K562 (cell line): ENCODE results near the gene MFN1. TPM values are rescaled to one million over a fixed set of nuclear protein-coding genes. Genes with fewer than 3 reads are reported as not detected.
A peak's percentile ranks its signal among the peaks of the same experiment; 100 is the strongest.

Source experiments
- ARNT ChIP-seq, 2 experiments: fragments of 450-650 bp; IDR thresholded peaks; 2 replicates each; pipeline ENCODE4 v1.6.1; 2016; ENCODE audit warnings: mild to moderate bottlenecking in 1 of 2
- BACH1 ChIP-seq: fragments of 200-800 bp; sonication (Bioruptor generic); IDR thresholded peaks from 2 replicates; pipeline ENCODE4 v1.6.1; 2016; ENCODE audit warnings: missing genetic modification characterization, missing compliant biosample characterization
- C11orf30 ChIP-seq: fragments of 450-650 bp; IDR thresholded peaks from 2 replicates; pipeline ENCODE4 v1.6.1; 2016; ENCODE audit warnings: low read depth, mild to moderate bottlenecking
- CBX3 ChIP-seq, 2 experiments: IDR thresholded peaks; 1 replicate in 1 of 2; 2 replicates in 1 of 2; pipeline ENCODE4 v1.6.1; 2012; ENCODE audit warnings: inconsistent platforms in 2 of 2, low read length in 2 of 2, borderline replicate concordance in 1 of 2, control low read depth in 1 of 2
- CCNT2 ChIP-seq: IDR thresholded peaks from 2 replicates; pipeline ENCODE4 v1.6.1; 2011; ENCODE audit warnings: borderline replicate concordance, low read depth, mild to moderate bottlenecking, moderate library complexity, mixed read lengths, low read length; ENCODE audit not compliant: insufficient read length; ENCODE audit errors: extremely low read depth
- CEBPB ChIP-seq: fragments of 450-650 bp; IDR thresholded peaks from 2 replicates; pipeline ENCODE4 v1.6.1; 2016; ENCODE audit warnings: missing genetic modification characterization, missing compliant biosample characterization
- FIP1L1 ChIP-seq: fragments of 200-400 bp; formaldehyde crosslinking; IDR thresholded peaks from 2 replicates; pipeline ENCODE4 v1.6.1; 2018; ENCODE audit warnings: mild to moderate bottlenecking, low read depth, low read length; ENCODE audit not compliant: poor library complexity, severe bottlenecking
- HNRNPL ChIP-seq: fragments of 200-400 bp; formaldehyde crosslinking; IDR thresholded peaks from 2 replicates; pipeline ENCODE4 v1.6.1; 2017; ENCODE audit warnings: low read depth, mild to moderate bottlenecking, low read length
- MCM5 ChIP-seq: fragments of 450-650 bp; IDR thresholded peaks from 2 replicates; pipeline ENCODE4 v1.6.1; 2016; ENCODE audit warnings: low read depth
- MXI1 ChIP-seq: IDR thresholded peaks from 2 replicates; pipeline ENCODE4 v1.6.1; 2011; ENCODE audit warnings: low read depth, mild to moderate bottlenecking, improper control_type of control experiment, low read length
- NR2C1 ChIP-seq, 2 experiments: fragments of 450-650 bp; IDR thresholded peaks; 2 replicates each; pipeline ENCODE4 v1.6.1; 2017; ENCODE audit warnings: mild to moderate bottlenecking in 2 of 2, antibody characterized with exemption in 1 of 2, inconsistent platforms in 1 of 2, missing compliant biosample characterization in 1 of 2, missing genetic modification characterization in 1 of 2
- NR2C2 ChIP-seq, 2 experiments: fragments of 200-800 bp in 1 of 2; sonication (Bioruptor generic) in 1 of 2; sonication (generic) in 1 of 2; formaldehyde crosslinking in 1 of 2; IDR thresholded peaks; 2 replicates each; pipeline versions ENCODE4 v1.6.1 to v1.8.0; 2016 to 2022; ENCODE audit warnings: mild to moderate bottlenecking in 1 of 2, missing compliant biosample characterization in 1 of 2, missing genetic modification characterization in 1 of 2, missing genetic modification reagents in 1 of 2
- RBM34 ChIP-seq: fragments of 200-400 bp; formaldehyde crosslinking; IDR thresholded peaks from 2 replicates; pipeline ENCODE4 v1.6.1; 2018; ENCODE audit warnings: low read length, borderline replicate concordance; ENCODE audit not compliant: insufficient read depth
- SAFB2 ChIP-seq: fragments of 200-400 bp; formaldehyde crosslinking; IDR thresholded peaks from 2 replicates; pipeline ENCODE4 v1.6.1; 2018; ENCODE audit warnings: borderline replicate concordance, low read length, low read depth, moderate library complexity; ENCODE audit not compliant: severe bottlenecking
- SIN3A ChIP-seq, 2 experiments: fragments of 150-350 bp in 1 of 2; IDR thresholded peaks; 2 replicates each; pipeline ENCODE4 v1.6.1; 2011 to 2016; ENCODE audit warnings: borderline replicate concordance in 2 of 2, low read depth in 2 of 2, low read length in 2 of 2, mild to moderate bottlenecking in 2 of 2, moderate library complexity in 2 of 2; ENCODE audit not compliant: control insufficient read depth in 1 of 2
- SMARCA5 ChIP-seq: fragments of 450-650 bp; IDR thresholded peaks from 2 replicates; pipeline ENCODE4 v1.6.1; 2016
- SP1 ChIP-seq: sonication (generic); formaldehyde crosslinking; IDR thresholded peaks from 2 replicates; pipeline ENCODE4 v1.8.1; 2022; ENCODE audit warnings: mild to moderate bottlenecking, missing genetic modification reagents
- ZNF146 ChIP-seq: IDR thresholded peaks from one replicate; pipeline ENCODE4 v1.6.1; 2018; ENCODE audit warnings: missing compliant biosample characterization; ENCODE audit not compliant: unreplicated experiment
- ZNF311 ChIP-seq: fragments of 250-450 bp; sonication (Bioruptor Pico); IDR thresholded peaks from 2 replicates; pipeline ENCODE4 v1.4.0; 2020; ENCODE audit warnings: mild to moderate bottlenecking, moderate library complexity
- ZNF561 ChIP-seq: fragments of 450-650 bp; formaldehyde crosslinking; conservative IDR thresholded peaks from 2 replicates; pipeline ENCODE4 v1.4.0; 2020; ENCODE audit warnings: mild to moderate bottlenecking, moderate library complexity
- polyA plus RNA-seq, 8 experiments: library from polyadenylated mRNA; depleted of rRNA in 4 of 8; stranded (reverse) in 5 of 8; unstranded in 3 of 8; fragments of >200 nt; fragmentation: Nextera tagmentation in 2 of 8; fragmentation: Illumina TruSeq in 1 of 8; extraction: Ambion mirVana in 2 of 8; extraction: Trizol in 1 of 8; gene quantifications; 2 replicates each; pipeline versions ENCODE4 v1.2.1 to v1.2.3, GENCODE V29; 2011 to 2014; ENCODE audit warnings: inconsistent platforms in 1 of 8, missing spikeins in 1 of 8
- total RNA-seq, 7 experiments: library from RNA; depleted of rRNA in 6 of 7; stranded (reverse); fragments of >200 nt in 6 of 7; fragmentation: Illumina TruSeq in 2 of 7; extraction: Trizol in 2 of 7; gene quantifications; 2 replicates each; pipeline versions ENCODE4 v1.2.1 to v1.2.3, GENCODE V29; 2011 to 2021; ENCODE audit warnings: low replicate concordance in 1 of 7
- TF ChIP-seq, protein P1 (sequence below): fragments of 250-450 bp; sonication (Bioruptor Pico); IDR thresholded peaks from 2 replicates; pipeline ENCODE4 v1.9.0; 2021; ENCODE audit warnings: mild to moderate bottlenecking, inconsistent platforms
- TF ChIP-seq, protein P2 (sequence below): fragments of 450-650 bp; IDR thresholded peaks from 2 replicates; pipeline ENCODE4 v1.6.1; 2016; ENCODE audit warnings: antibody characterized with exemption

The MFN1 gene
- total and polyA plus RNA-seq, 9 of the 15 experiments (the other 6 are each of a cell fraction or from before 2014, with no cell fraction given): 10.5 to 42.7 (median 22.6) TPM

GRCh38 chr3:179375091-179375999 lies 27.8 kb downstream of the MFN1 start (continued):
- TF ChIP-seq, protein P1, sequence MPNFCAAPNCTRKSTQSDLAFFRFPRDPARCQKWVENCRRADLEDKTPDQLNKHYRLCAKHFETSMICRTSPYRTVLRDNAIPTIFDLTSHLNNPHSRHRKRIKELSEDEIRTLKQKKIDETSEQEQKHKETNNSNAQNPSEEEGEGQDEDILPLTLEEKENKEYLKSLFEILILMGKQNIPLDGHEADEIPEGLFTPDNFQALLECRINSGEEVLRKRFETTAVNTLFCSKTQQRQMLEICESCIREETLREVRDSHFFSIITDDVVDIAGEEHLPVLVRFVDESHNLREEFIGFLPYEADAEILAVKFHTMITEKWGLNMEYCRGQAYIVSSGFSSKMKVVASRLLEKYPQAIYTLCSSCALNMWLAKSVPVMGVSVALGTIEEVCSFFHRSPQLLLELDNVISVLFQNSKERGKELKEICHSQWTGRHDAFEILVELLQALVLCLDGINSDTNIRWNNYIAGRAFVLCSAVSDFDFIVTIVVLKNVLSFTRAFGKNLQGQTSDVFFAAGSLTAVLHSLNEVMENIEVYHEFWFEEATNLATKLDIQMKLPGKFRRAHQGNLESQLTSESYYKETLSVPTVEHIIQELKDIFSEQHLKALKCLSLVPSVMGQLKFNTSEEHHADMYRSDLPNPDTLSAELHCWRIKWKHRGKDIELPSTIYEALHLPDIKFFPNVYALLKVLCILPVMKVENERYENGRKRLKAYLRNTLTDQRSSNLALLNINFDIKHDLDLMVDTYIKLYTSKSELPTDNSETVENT (CRISPR knock-in tag): no peak
- no peak for TF ChIP-seq SP1 (CRISPR knock-in tag)
- peak; percentile 90 for TF ChIP-seq CCNT2
- TF ChIP-seq ZNF311 (CRISPR knock-in tag): peak; percentile 48; the same call in 1 of the 2 replicates
- no peak for TF ChIP-seq C11orf30
- TF ChIP-seq MXI1: peak; percentile 46; the same call in 1 of the 2 replicates
- no peak for TF ChIP-seq RBM34
- TF ChIP-seq HNRNPL: no peak
- no peak for TF ChIP-seq ZNF561 (CRISPR knock-in tag)
- TF ChIP-seq ZNF146 (CRISPR knock-in tag): no peak
- TF ChIP-seq SAFB2: no peak
- no peak for TF ChIP-seq MCM5
- no peak for TF ChIP-seq BACH1 (tag)
- peak; percentile 62 to 87; a peak in 2 of 4 replicates for TF ChIP-seq ARNT (IDR thresholded peaks at IDR 0.05)
- TF ChIP-seq, protein P2, sequence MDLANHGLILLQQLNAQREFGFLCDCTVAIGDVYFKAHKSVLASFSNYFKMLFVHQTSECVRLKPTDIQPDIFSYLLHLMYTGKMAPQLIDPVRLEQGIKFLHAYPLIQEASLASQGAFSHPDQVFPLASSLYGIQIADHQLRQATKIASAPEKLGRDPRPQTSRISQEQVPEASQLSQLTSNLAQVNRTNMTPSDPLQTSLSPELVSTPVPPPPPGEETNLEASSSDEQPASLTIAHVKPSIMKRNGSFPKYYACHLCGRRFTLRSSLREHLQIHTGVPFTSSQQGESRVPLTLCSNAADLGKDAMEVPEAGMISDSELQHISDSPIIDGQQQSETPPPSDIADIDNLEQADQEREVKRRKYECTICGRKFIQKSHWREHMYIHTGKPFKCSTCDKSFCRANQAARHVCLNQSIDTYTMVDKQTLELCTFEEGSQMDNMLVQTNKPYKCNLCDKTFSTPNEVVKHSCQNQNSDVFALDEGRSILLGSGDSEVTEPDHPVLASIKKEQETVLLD: no peak
- peak; percentile 96 for TF ChIP-seq CEBPB (tag)
- no peak for TF ChIP-seq SIN3A (IDR thresholded peaks at IDR 0.05; ENCODE audit: borderline replicate concordance in 2 of 2, control insufficient read depth in 1 of 2, low read depth in 2 of 2, low read length in 2 of 2)
- no peak for TF ChIP-seq NR2C2 (CRISPR knock-in tag; IDR thresholded peaks at IDR 0.05)
- no peak for TF ChIP-seq NR2C2 (tag; IDR thresholded peaks at IDR 0.05)
- TF ChIP-seq FIP1L1: no peak
- TF ChIP-seq SMARCA5: no peak
- TF ChIP-seq NR2C1 (IDR thresholded peaks at IDR 0.05): no peak; the same call in 1 of the 2 replicates
- TF ChIP-seq NR2C1 (tag; IDR thresholded peaks at IDR 0.05): no peak
- TF ChIP-seq CBX3 (IDR thresholded peaks at IDR 0.05; ENCODE audit: borderline replicate concordance in 1 of 2, low read length in 2 of 2): peak in 1 of 2 experiments; percentile 79; a peak in 2 of 3 replicates
